WERI-Rb-1 (cell line): ENCODE data around the gene CTNNA1.

ENCODE experiments used
- DNase-seq: peaks from one replicate; pipeline ENCODE4 v3.0.0-alpha.2; 2020
- H3K27ac ChIP-seq: fragments of 250-450 bp; sonication (Bioruptor Pico); 2 replicates; pipeline ENCODE4 v1.5.1; 2020; ENCODE audit warnings: mild to moderate bottlenecking, moderate library complexity
- H3K27me3 ChIP-seq: fragments of 250-450 bp; sonication (Bioruptor Pico); 2 replicates; pipeline ENCODE4 v1.5.1; 2021; ENCODE audit warnings: mild to moderate bottlenecking, low read depth, moderate library complexity; ENCODE audit not compliant: insufficient read depth, severe bottlenecking
- H3K36me3 ChIP-seq: fragments of 250-450 bp; sonication (Bioruptor Pico); 2 replicates; pipeline ENCODE4 v1.5.1; 2020; ENCODE audit warnings: mild to moderate bottlenecking, moderate library complexity
- H3K4me3 ChIP-seq: 2 replicates; pipeline ENCODE4 v1.5.1; 2011; ENCODE audit warnings: low read depth, mild to moderate bottlenecking, control low read depth, low read length
- H3K9me3 ChIP-seq: fragments of 250-450 bp; sonication (Bioruptor Pico); 2 replicates; pipeline ENCODE4 v1.5.1; 2021; ENCODE audit warnings: mild to moderate bottlenecking, moderate library complexity; ENCODE audit not compliant: severe bottlenecking
- CTCF ChIP-seq: IDR thresholded peaks from 2 replicates; pipeline ENCODE4 v1.5.1; 2011; ENCODE audit warnings: low read depth, mild to moderate bottlenecking, control low read depth, inconsistent platforms, low read length

Gene CTNNA1

GRCh38 chr5:138910546-138911185 lies 157.4 kb downstream of the CTNNA1 start:
- Histone ChIP-seq H3K4me3 (no peak overlapping the region), H3K9me3 (no peaks in the 10 kb centered on the region), H3K36me3 (peaks cover 20% of the 10 kb centered on the region), H3K27me3 (no peaks in the 10 kb centered on the region), H3K27ac (peak overlapping the region; percentile 8)
- TF ChIP-seq CTCF: no peak
- peak; percentile 30 for DNase-seq

- no peaks in the 10 kb centered on the region for H3K27me3 ChIP-seq
- H3K27ac ChIP-seq: peak overlapping the region; percentile 10
- no peaks in the 10 kb centered on the region for H3K9me3 ChIP-seq
- DNase-seq: no peak
- peaks cover 13% of the 10 kb centered on the region for H3K36me3 ChIP-seq
- no peak overlapping the region for H3K4me3 ChIP-seq
- no peak for TF ChIP-seq CTCF
These were observed 158.2 kb downstream of the CTNNA1 start for GRCh38 chr5:138911441-138911840.

- TF ChIP-seq CTCF: no peak
- Histone ChIP-seq H3K9me3 (no peaks in the 10 kb centered on the region), H3K4me3 (no peak overlapping the region), H3K27ac (peak overlapping the region; percentile 10), H3K27me3 (no peaks in the 10 kb centered on the region), H3K36me3 (peaks cover 10% of the 10 kb centered on the region)
- DNase-seq: no peak
These were observed 158.9 kb downstream of the CTNNA1 start for GRCh38 chr5:138912093-138912492.

GRCh38 chr5:138913773-138914172 lies 160.5 kb downstream of the CTNNA1 start:
- Histone ChIP-seq H3K4me3 (no peak overlapping the region), H3K9me3 (no peaks in the 10 kb centered on the region), H3K36me3 (peaks cover 17% of the 10 kb centered on the region), H3K27me3 (no peaks in the 10 kb centered on the region), H3K27ac (no peak overlapping the region)
- DNase-seq: no peak
- TF ChIP-seq CTCF: no peak

- Histone ChIP-seq H3K27me3 (no peaks in the 10 kb centered on the region), H3K36me3 (peaks cover 16% of the 10 kb centered on the region), H3K4me3 (no peak overlapping the region), H3K9me3 (no peaks in the 10 kb centered on the region), H3K27ac (no peak overlapping the region)
- TF ChIP-seq CTCF: no peak
- DNase-seq: no peak
These were observed 161.1 kb downstream of the CTNNA1 start for GRCh38 chr5:138914338-138914737.

- no peak for TF ChIP-seq CTCF
- Histone ChIP-seq H3K27ac (no peak overlapping the region), H3K9me3 (no peaks in the 10 kb centered on the region), H3K4me3 (no peak overlapping the region), H3K36me3 (peaks cover 20% of the 10 kb centered on the region), H3K27me3 (no peaks in the 10 kb centered on the region)
- DNase-seq: no peak
These were observed 165.5 kb downstream of the CTNNA1 start for GRCh38 chr5:138918686-138919085.
